K562 (cell line): ENCODE measurements around the gene RCOR1. TPM values are rescaled to one million over a fixed set of nuclear protein-coding genes. Genes with fewer than 3 reads are reported as not detected.
A peak's percentile ranks its signal among the peaks of the same experiment; 100 is the strongest.

ENCODE experiments used
- ARID3B ChIP-seq: fragments of 250-450 bp; sonication (Bioruptor Pico); IDR thresholded peaks from 2 replicates; pipeline ENCODE4 v1.4.0; 2020; ENCODE audit warnings: borderline replicate concordance
- BMI1 ChIP-seq: fragments of 150-350 bp; IDR thresholded peaks from 2 replicates; pipeline ENCODE4 v1.6.1; 2014; ENCODE audit warnings: low read length
- EWSR1 ChIP-seq: fragments of 450-650 bp; IDR thresholded peaks from 2 replicates; pipeline ENCODE4 v1.6.1; 2018; ENCODE audit warnings: borderline replicate concordance, mild to moderate bottlenecking, low read depth, moderate library complexity; ENCODE audit not compliant: partially characterized antibody
- HDAC6 ChIP-seq: IDR thresholded peaks from 2 replicates; pipeline ENCODE4 v1.6.1; 2012; ENCODE audit warnings: low read depth, mild to moderate bottlenecking, control low read depth, inconsistent platforms, low read length, moderate library complexity
- HMBOX1 ChIP-seq: sonication (generic); IDR thresholded peaks from 2 replicates; pipeline ENCODE4 v1.6.1; 2016
- KDM5B ChIP-seq: fragments of 200-600 bp; sonication (generic); IDR thresholded peaks from 2 replicates; pipeline ENCODE4 v1.6.1; 2012; ENCODE audit warnings: low read depth, mild to moderate bottlenecking, moderate library complexity, low read length, control low read depth, inconsistent platforms; ENCODE audit not compliant: insufficient replicate concordance
- LARP7 ChIP-seq: fragments of 450-650 bp; IDR thresholded peaks from 2 replicates; pipeline ENCODE4 v1.6.1; 2016
- PHF21A ChIP-seq: fragments of 450-650 bp; IDR thresholded peaks from 2 replicates; pipeline ENCODE4 v1.6.1; 2017; ENCODE audit warnings: low read depth, borderline replicate concordance
- POLR2G ChIP-seq: fragments of 200-400 bp; formaldehyde crosslinking; IDR thresholded peaks from 2 replicates; pipeline ENCODE4 v1.6.1; 2017; ENCODE audit warnings: low read depth, mild to moderate bottlenecking, antibody characterized with exemption, low read length, moderate library complexity
- PURB ChIP-seq: sonication (generic); formaldehyde crosslinking; IDR thresholded peaks from 2 replicates; pipeline ENCODE4 v1.9.0; 2021; ENCODE audit warnings: low read depth, mild to moderate bottlenecking, missing genetic modification reagents
- REST ChIP-seq, 2 experiments: fragments of 450-650 bp; formaldehyde crosslinking in 1 of 2; IDR thresholded peaks; 2 replicates each; pipeline versions ENCODE4 v1.4.0 to v1.6.1; 2014 to 2020; ENCODE audit warnings: mild to moderate bottlenecking in 2 of 2, borderline replicate concordance in 1 of 2, low read depth in 1 of 2
- RNF2 ChIP-seq: sonication (generic); IDR thresholded peaks from 2 replicates; pipeline ENCODE4 v1.6.1; 2016
- STAG1 ChIP-seq: sonication (generic); formaldehyde crosslinking; IDR thresholded peaks from 2 replicates; pipeline ENCODE4 v1.5.0; 2020; ENCODE audit warnings: missing genetic modification reagents, borderline replicate concordance
- VEZF1 ChIP-seq: fragments of 200-800 bp; sonication (Bioruptor generic); IDR thresholded peaks from 2 replicates; pipeline ENCODE4 v1.6.1; 2017; ENCODE audit warnings: missing genetic modification characterization, missing compliant biosample characterization
- polyA plus RNA-seq, 8 experiments: library from polyadenylated mRNA; depleted of rRNA in 4 of 8; stranded (reverse) in 5 of 8; unstranded in 3 of 8; fragments of >200 nt; fragmentation: Nextera tagmentation in 2 of 8; fragmentation: Illumina TruSeq in 1 of 8; extraction: Ambion mirVana in 2 of 8; extraction: Trizol in 1 of 8; gene quantifications; 2 replicates each; pipeline versions ENCODE4 v1.2.1 to v1.2.3, GENCODE V29; 2011 to 2014; ENCODE audit warnings: inconsistent platforms in 1 of 8, missing spikeins in 1 of 8
- total RNA-seq, 7 experiments: library from RNA; depleted of rRNA in 6 of 7; stranded (reverse); fragments of >200 nt in 6 of 7; fragmentation: Illumina TruSeq in 2 of 7; extraction: Trizol in 2 of 7; gene quantifications; 2 replicates each; pipeline versions ENCODE4 v1.2.1 to v1.2.3, GENCODE V29; 2011 to 2021; ENCODE audit warnings: low replicate concordance in 1 of 7

The RCOR1 gene
- total and polyA plus RNA-seq, 9 of the 15 experiments (the other 6 are each of a cell fraction or from before 2014, with no cell fraction given) = 8.5 to 47.9 (median 20.9) TPM

- TF ChIP-seq EWSR1 (no peak), BMI1 (no peak), PHF21A (no peak), VEZF1 (no peak), KDM5B (no peak), PURB (no peak), ARID3B (no peak), REST (IDR thresholded peaks at IDR 0.05; ENCODE audit: borderline replicate concordance) (peak; percentile 18; the same call in 1 of the 2 replicates), REST (CRISPR knock-in tag; IDR thresholded peaks at IDR 0.05; ENCODE audit: low read depth) (no peak), HMBOX1 (peak; percentile 79), STAG1 (CRISPR knock-in tag) (no peak), POLR2G (no peak), LARP7 (no peak), HDAC6 (no peak), RNF2 (no peak)
Measured at GRCh38 chr14:102594514-102595175, 2.2 kb downstream of the RCOR1 start (continued).
